HT-29 (cell line): ENCODE measurements around the gene GBP5. TPM values are rescaled to one million over a fixed set of nuclear protein-coding genes. Genes with fewer than 3 reads are reported as not detected.
"Not testable (repeated sequence)": the region's sequence is repeated elsewhere in the genome, so short reads cannot be mapped to it uniquely, and the experiment has no call there.

ENCODE experiments used
- DNase-seq: peaks from one replicate; pipeline ENCODE4 v3.0.0-alpha.2; 2015; ENCODE audit warnings: low spot score
- total RNA-seq: library from RNA; depleted of rRNA; stranded (reverse); fragments of >200 nt; shearing (Covaris generic); gene quantifications from 2 replicates; pipeline ENCODE4 v1.2.3, GENCODE V29; 2014; rRNA removed

Gene GBP5, protein sequence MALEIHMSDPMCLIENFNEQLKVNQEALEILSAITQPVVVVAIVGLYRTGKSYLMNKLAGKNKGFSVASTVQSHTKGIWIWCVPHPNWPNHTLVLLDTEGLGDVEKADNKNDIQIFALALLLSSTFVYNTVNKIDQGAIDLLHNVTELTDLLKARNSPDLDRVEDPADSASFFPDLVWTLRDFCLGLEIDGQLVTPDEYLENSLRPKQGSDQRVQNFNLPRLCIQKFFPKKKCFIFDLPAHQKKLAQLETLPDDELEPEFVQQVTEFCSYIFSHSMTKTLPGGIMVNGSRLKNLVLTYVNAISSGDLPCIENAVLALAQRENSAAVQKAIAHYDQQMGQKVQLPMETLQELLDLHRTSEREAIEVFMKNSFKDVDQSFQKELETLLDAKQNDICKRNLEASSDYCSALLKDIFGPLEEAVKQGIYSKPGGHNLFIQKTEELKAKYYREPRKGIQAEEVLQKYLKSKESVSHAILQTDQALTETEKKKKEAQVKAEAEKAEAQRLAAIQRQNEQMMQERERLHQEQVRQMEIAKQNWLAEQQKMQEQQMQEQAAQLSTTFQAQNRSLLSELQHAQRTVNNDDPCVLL
- 0.03 TPM in 1 of 2 replicates, not detected in the other for total RNA-seq

DNA sequence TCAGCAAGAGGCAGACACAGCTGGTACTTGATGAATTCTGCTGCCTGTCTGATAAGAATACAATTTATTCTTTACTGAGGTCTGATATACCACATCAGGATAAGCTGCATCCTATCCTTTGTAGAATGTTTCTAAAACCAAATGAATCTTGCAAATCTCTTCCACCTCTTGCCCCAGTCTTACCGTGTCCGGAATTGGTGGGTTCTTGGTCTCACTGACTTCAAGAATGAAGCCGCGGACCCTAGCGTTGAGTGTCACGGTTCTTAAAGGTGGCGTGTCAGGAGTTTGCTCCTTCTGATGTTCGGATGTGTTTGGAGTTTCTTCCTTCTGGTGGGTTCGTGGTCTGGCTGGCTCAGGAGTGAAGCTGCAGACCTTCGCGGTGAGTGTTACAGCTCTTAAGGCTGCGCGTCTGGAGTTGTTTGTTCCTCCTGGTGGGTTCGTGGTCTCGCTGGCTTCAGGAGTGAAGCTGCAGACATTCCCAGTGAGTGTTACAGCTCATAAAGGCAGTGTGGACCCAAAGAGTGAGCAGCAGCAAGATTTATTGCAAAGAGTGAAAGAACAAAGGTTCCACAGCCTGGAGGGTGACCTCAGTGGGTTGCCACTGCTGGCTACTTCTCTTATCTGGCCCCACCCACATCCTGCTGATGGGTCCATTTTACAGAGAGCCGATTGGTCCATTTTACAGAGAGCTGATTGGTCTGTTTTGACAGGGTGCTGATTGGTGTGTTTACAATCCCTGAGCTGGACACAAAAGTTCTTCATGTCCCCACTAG, at the start of gene GBP5:
TSS of gene GBP5 (minus strand) at position 592 of the 773 bp plus-strand sequence. CDS start 3,305 bp downstream, outside the sequence.
- not testable (repeated sequence) for DNase-seq

- no peak for DNase-seq
Measured at GRCh38 chr1:89322402-89322801, 49.7 kb upstream of the GBP5 start.

- DNase-seq: no peak
Measured at GRCh38 chr1:89312572-89312971, 39.9 kb upstream of the GBP5 start.

DNA sequence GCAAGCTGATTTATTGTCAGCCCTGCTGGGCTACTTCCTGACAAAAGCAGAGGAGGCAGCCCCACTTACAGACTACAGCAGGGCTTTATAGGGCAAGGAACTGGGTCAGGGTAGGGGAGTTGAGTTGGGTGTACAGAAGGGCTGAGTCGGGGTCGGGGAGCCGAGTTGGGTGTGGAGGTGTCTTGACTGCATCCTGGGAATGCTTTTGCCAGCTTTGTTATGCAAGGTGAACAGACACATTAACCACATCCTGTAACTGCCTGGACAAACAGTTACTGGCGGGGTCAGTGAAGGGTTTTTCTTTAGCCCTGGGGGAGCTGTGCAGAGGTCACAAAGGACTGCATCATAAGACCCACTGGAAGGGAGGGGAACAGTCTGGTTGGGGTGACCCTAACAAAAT, 39.1 kb upstream of the GBP5 start:
- DNase-seq: no peak

DNA sequence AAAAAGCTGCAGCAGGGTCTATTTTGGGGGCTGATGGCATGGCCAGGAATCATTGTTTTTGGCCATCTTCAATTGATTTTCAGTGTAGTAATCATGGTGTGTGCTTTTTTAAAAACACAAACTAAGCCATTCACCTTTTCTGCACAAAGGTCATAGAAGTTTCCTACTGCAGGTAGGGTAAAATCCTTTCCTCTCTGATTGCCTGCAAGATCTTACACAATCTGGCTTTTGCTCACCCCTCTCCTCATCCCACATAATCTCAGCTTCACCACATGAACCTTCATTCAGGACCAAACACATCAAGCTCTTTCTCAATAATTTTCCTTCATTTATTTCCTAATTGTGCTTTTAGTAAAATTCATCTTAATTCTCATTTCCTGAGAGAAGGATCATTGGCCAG, 38.3 kb upstream of the GBP5 start:
- no peak for DNase-seq

DNA sequence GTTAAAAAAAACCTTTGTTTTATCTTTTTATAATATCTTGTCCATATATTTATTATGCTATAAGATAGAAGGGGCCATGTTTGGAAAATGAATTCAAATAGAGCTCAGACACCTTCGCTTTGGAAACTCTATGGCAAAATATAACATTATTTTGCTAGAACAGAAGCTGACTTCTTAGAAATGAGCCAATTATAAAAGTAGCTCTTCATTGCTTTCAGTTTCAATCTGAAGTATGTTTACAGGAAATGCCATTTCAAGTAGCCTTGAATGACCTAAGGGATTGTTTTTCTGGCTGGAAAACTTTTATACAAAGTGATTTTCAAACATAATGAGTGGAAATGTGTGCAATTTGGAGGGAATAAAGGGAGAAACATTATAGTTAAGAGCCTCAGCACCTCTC, 37.8 kb upstream of the GBP5 start:
- DNase-seq: no peak

DNA sequence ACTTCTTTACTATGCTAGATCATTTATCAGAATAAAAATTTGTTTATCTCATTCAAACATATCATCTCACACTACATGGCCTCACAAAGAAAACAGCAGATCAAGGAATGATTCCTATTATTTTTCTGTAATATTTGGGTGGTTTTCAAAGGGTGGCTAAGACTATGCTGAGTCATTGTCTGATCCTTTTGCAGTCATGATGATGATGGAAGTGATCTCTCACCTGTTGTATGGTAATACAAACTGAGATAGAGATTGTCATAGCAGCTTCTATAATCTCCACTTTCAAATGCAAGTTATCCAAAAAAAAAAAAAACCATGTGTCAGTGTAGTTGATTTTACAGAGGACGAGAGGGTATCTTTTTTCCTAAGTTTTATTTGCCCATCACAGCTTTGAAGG, 37.2 kb upstream of the GBP5 start:
- no peak for DNase-seq

GRCh38 chr1:89306273-89306672, 33.6 kb upstream of the GBP5 start:
- no peak for DNase-seq

- no peak for DNase-seq
Measured at GRCh38 chr1:89305493-89305892, 32.8 kb upstream of the GBP5 start.

- no peak for DNase-seq
Measured at GRCh38 chr1:89304572-89305230, 32.0 kb upstream of the GBP5 start.

DNA sequence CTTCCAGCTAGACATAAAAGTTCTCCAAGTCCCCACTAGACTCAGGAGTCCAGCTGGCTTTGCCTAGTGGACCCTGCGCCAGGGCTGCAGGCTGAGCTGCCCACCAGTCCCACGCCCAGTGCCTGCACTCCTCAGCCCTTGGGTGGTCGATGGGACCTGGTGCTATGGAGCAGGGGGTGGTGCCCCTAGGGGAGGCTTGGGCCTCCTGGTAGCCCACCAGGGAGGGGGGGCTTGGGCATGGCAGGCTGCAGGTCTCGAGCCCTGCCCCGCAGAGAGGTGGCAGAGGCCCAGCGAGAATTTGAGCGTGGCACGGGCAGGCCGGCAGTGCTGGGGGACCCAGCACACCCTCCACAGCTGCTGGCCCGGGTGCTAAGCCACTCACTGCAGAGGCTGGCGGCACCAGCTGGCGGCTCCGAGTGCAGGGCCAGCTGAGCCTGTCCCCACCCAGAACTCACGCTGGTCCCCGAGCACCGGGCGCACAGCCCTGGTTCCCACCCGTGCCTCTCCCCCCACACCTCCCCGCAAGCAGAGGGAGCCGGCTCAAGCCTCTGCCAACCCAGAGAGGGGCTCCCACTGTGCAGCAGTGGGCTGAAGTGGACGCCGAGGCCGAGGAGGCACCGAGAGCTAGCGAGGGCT, 30.2 kb upstream of the GBP5 start:
- DNase-seq: no peak

- not testable (repeated sequence) for DNase-seq
Measured at GRCh38 chr1:89299739-89300463, 27.2 kb upstream of the GBP5 start.

DNA sequence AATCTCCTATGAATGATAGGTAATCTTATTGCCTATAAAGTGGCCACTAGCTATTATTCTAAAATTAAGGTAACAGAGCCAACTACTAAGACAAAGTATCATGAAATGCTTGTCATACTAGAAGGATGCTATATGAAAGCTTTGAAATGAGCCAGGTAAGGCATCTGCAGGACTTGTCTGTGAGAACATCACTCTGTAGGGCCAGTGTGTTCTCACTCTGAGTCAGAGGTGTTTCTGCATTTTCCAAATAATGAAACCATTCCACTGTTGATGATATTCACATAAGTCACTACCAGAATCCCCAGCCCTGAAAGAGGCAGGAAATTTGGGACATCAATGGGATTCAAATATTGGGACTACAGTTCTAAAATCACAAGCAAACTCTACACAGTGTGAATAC, 25.8 kb upstream of the GBP5 start:
- no peak for DNase-seq

GRCh38 chr1:89295187-89295586, 22.5 kb upstream of the GBP5 start:
- no peak for DNase-seq

GRCh38 chr1:89291276-89291675, 18.6 kb upstream of the GBP5 start:
- DNase-seq: no peak

DNA sequence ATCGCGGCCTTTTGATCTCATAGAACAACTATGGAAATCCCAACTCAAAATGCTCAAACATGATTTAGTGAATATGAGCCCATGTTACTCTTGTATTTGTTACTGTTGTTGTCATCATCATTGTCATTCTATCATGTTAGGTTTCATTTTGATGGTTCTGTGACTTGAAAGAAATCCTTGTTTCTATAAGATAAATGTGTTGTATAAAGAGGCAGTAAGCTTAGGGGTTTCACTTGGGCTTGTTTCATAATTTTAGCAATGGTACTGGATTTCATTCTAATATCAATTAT, 15.3 kb upstream of the GBP5 start:
- DNase-seq: no peak

GRCh38 chr1:89287181-89288050, 14.8 kb upstream of the GBP5 start:
- DNase-seq: no peak

GRCh38 chr1:89286549-89287180, 14.0 kb upstream of the GBP5 start:
- DNase-seq: no peak

DNA sequence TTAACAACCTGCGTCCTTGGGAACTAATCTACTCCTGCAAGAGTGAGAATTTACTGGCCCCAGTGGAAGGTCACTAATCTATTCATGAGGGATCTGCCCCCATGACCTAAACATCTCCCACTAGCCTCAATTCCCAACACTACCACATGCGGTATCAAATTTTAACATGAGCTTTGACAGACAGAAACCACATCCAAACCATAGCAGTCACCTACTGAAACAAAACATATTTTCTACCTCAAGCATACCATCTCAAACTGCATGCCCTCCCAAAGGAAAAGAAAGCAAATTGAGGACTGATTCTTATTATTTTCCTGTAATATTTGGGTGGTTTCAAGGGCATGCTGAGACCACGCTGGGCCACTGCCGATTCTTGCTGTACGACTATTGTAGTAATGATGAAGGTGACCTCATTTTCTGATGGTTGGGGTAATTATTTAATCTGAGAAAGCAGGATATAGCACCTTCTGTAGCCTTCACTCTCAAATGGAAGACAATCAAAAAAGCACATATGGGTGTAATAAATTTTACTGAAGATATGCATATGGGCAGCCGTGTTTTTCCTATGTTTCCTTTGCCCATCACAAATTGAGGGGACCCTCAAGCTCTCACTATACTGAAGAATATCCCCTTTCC, 13.2 kb upstream of the GBP5 start:
- DNase-seq: no peak
